Stomach (tissue), 9 donors: Measurements from ENCODE around the gene ADAM19. TPM values are rescaled to one million over a fixed set of nuclear protein-coding genes. Genes with fewer than 3 reads are reported as not detected.

Source experiments
- DNase-seq, 2 donors: peaks; one replicate each; pipeline versions ENCODE4 v3.0.0 to v3.0.0-alpha.2; 2013 to 2019
- H3K27ac ChIP-seq, 5 donors: fragments of 200-600 bp in 4 of 5; sonication (generic) in 4 of 5; one replicate each; pipeline ENCODE4 v1.5.1; 2013 to 2019; ENCODE audit warnings: mild to moderate bottlenecking in 1 of 5, moderate library complexity in 1 of 5
- H3K27me3 ChIP-seq, 3 donors: fragments of 200-600 bp; sonication (generic); one replicate each; pipeline ENCODE4 v1.5.1; 2017 to 2019; ENCODE audit warnings: mixed run types in 1 of 3
- H3K36me3 ChIP-seq, 4 donors: fragments of 200-600 bp; sonication (generic); 1 replicate in 3 of 4; 2 replicates in 1 of 4; pipeline ENCODE4 v1.5.1; 2016 to 2019
- H3K4me1 ChIP-seq, 4 donors: fragments of 200-600 bp; sonication (generic); one replicate each; pipeline ENCODE4 v1.5.1; 2016 to 2019
- H3K4me3 ChIP-seq, 4 donors: fragments of 200-600 bp; sonication (generic) in 3 of 4; one replicate each; pipeline ENCODE4 v1.5.1; 2016 to 2019; ENCODE audit warnings: mild to moderate bottlenecking in 1 of 4
- H3K9me3 ChIP-seq, 4 donors: fragments of 200-600 bp; sonication (generic); one replicate each; pipeline ENCODE4 v1.5.1; 2016 to 2019
- CTCF ChIP-seq, 7 experiments: fragments of 450-650 bp in 4 of 7; fragments of 200-600 bp in 3 of 7; sonication (generic) in 3 of 7; IDR thresholded peaks; one replicate each; pipeline ENCODE4 v1.5.1; 2016 to 2019; ENCODE audit warnings: antibody characterized with exemption in 7 of 7, control low read depth in 2 of 7, mild to moderate bottlenecking in 1 of 7
- EP300 ChIP-seq: sonication (generic); formaldehyde crosslinking; IDR thresholded peaks from one replicate; pipeline ENCODE4 v1.6.1; 2017; ENCODE audit warnings: antibody characterized with exemption
- POLR2A ChIP-seq, 4 donors: fragments of 450-650 bp; IDR thresholded peaks; one replicate each; pipeline ENCODE4 v1.6.1; 2016; ENCODE audit warnings: antibody characterized with exemption in 4 of 4, control low read depth in 2 of 4, mild to moderate bottlenecking in 1 of 4, moderate library complexity in 1 of 4
- POLR2AphosphoS5 ChIP-seq, 3 donors: sonication (generic); formaldehyde crosslinking; IDR thresholded peaks; one replicate each; pipeline ENCODE4 v1.6.1; 2016; ENCODE audit warnings: antibody characterized with exemption in 3 of 3
- WGBS, 5 donors: extraction: QIAGEN DNeasy Blood & Tissue Kit in 3 of 5; methylation state at CpG; one replicate each; pipeline versions ENCODE4 v1.1.5 to v1.1.7; 2013 to 2018; 5-methylcytosine and 5-hydroxymethylcytosine counted together
- intact Hi-C: fragments of 100-400 bp; cut with DNase I; formaldehyde crosslinking; loops from one replicate; pipeline ENCODE4 v1.15.1; 2023; ENCODE audit warnings: low total_unique reads
- polyA plus RNA-seq, 3 donors: library from polyadenylated mRNA; stranded (reverse); fragments of 200-250 nt; gene quantifications; one replicate each; pipeline ENCODE4 v1.2.3, GENCODE V29; 2013
- total RNA-seq, 5 donors: library from RNA; depleted of rRNA; stranded (reverse); fragments of >200 nt; gene quantifications; one replicate each; pipeline versions ENCODE4 v1.1.0 to v1.2.3, GENCODE V29; 2014 to 2016
- donor health status: healthy with polysubstance abuse.
- donor health status: Bipolar disorder and iron deficiency.
- donor health status: healthy.

Gene ADAM19
- total and polyA plus RNA-seq, 8 donors, result 1.2 to 42.8 (median 6.4) TPM

GRCh38 chr5:157477814-157478494 lies 97.6 kb downstream of the ADAM19 start:
- intact Hi-C loops, result loop anchor here (10.0 kb wide), 1 partner anchor 153 kb away; no protein-coding TSS in a partner anchor
- Histone ChIP-seq H3K4me1 (peaks cover 0 to 49% (median 25%) of the 10 kb centered on the region in 4 donors), H3K27me3 (no peaks in the 10 kb centered on the region), H3K9me3 (no peaks in the 10 kb centered on the region), H3K36me3 (peaks cover 0 to 37% (median 27%) of the 10 kb centered on the region in 4 donors), H3K27ac (peak overlapping the region in 4 of 5 donors; percentile 4 to 75 (median 52)), H3K4me3 (no peak overlapping the region)
- WGBS, 5 donors, result 16 to 37% (median 32%) methylated on average over 5 of the region's 5 CpGs
- DNase-seq, result peak in 1 of 2 donors; percentile 45
- TF ChIP-seq POLR2A (IDR thresholded peaks at IDR 0.05), result no peak
- no peak for TF ChIP-seq CTCF (IDR thresholded peaks at IDR 0.05)
- TF ChIP-seq EP300, result no peak
- no peak for TF ChIP-seq POLR2AphosphoS5 (IDR thresholded peaks at IDR 0.05)

GRCh38 chr5:157476702-157477408 lies 98.7 kb downstream of the ADAM19 start:
- no peaks in the 10 kb centered on the region for H3K9me3 ChIP-seq
- intact Hi-C loops, result loop anchor here (10.0 kb wide), 1 partner anchor 152 kb away; no protein-coding TSS in a partner anchor
- 52 to 60% (median 58%) methylated on average over 7 of the region's 7 CpGs for WGBS, 5 donors

GRCh38 chr5:157475432-157475831 lies 100.1 kb downstream of the ADAM19 start:
- Histone ChIP-seq H3K4me1 (peaks cover 0 to 48% (median 24%) of the 10 kb centered on the region in 4 donors), H3K27ac (peak overlapping the region in 1 of 5 donors; percentile 75), H3K9me3 (no peaks in the 10 kb centered on the region), H3K4me3 (no peak overlapping the region), H3K36me3 (peaks cover 0 to 23% (median 13%) of the 10 kb centered on the region in 4 donors), H3K27me3 (no peaks in the 10 kb centered on the region)
- TF ChIP-seq EP300 (no peak), CTCF (IDR thresholded peaks at IDR 0.05) (no peak), POLR2A (IDR thresholded peaks at IDR 0.05) (no peak), POLR2AphosphoS5 (IDR thresholded peaks at IDR 0.05) (no peak)
- intact Hi-C loops, result loop anchor here (10.0 kb wide), 1 partner anchor 151 kb away; no protein-coding TSS in a partner anchor
- 86 to 94% (median 93%) methylated on average over 3 of the region's 3 CpGs for WGBS, 5 donors
- no peak for DNase-seq

More at GRCh38 chr5:157476702-157477408, 98.7 kb downstream of the ADAM19 start:
- TF ChIP-seq CTCF (IDR thresholded peaks at IDR 0.05) (peak in 5 of 7 experiments; percentile 62 to 80 (median 67)), POLR2A (IDR thresholded peaks at IDR 0.05) (no peak), EP300 (no peak), POLR2AphosphoS5 (IDR thresholded peaks at IDR 0.05) (no peak)
- H3K27me3 ChIP-seq, result no peaks in the 10 kb centered on the region
- no peak overlapping the region for H3K4me3 ChIP-seq
- H3K4me1 ChIP-seq, result peaks cover 0 to 49% (median 25%) of the 10 kb centered on the region in 4 donors
- peak; percentile 43 to 87 for DNase-seq
- peaks cover 0 to 37% (median 27%) of the 10 kb centered on the region in 4 donors for H3K36me3 ChIP-seq
- peak overlapping the region in 1 of 5 donors; percentile 75 for H3K27ac ChIP-seq
